WERI-Rb-1 (cell line): ENCODE results near the gene CTDNEP1.

Source experiments
- DNase-seq: peaks from one replicate; pipeline ENCODE4 v3.0.0-alpha.2; 2020
- H3K27ac ChIP-seq: fragments of 250-450 bp; sonication (Bioruptor Pico); 2 replicates; pipeline ENCODE4 v1.5.1; 2020; ENCODE audit warnings: mild to moderate bottlenecking, moderate library complexity
- H3K27me3 ChIP-seq: fragments of 250-450 bp; sonication (Bioruptor Pico); 2 replicates; pipeline ENCODE4 v1.5.1; 2021; ENCODE audit warnings: mild to moderate bottlenecking, low read depth, moderate library complexity; ENCODE audit not compliant: insufficient read depth, severe bottlenecking
- H3K36me3 ChIP-seq: fragments of 250-450 bp; sonication (Bioruptor Pico); 2 replicates; pipeline ENCODE4 v1.5.1; 2020; ENCODE audit warnings: mild to moderate bottlenecking, moderate library complexity
- H3K4me3 ChIP-seq: 2 replicates; pipeline ENCODE4 v1.5.1; 2011; ENCODE audit warnings: low read depth, mild to moderate bottlenecking, control low read depth, low read length
- H3K9me3 ChIP-seq: fragments of 250-450 bp; sonication (Bioruptor Pico); 2 replicates; pipeline ENCODE4 v1.5.1; 2021; ENCODE audit warnings: mild to moderate bottlenecking, moderate library complexity; ENCODE audit not compliant: severe bottlenecking
- CTCF ChIP-seq: IDR thresholded peaks from 2 replicates; pipeline ENCODE4 v1.5.1; 2011; ENCODE audit warnings: low read depth, mild to moderate bottlenecking, control low read depth, inconsistent platforms, low read length

Gene CTDNEP1

GRCh38 chr17:7259555-7259889, 8.0 kb upstream of the CTDNEP1 start:
- Histone ChIP-seq H3K4me3 (no peak overlapping the region), H3K27ac (no peak overlapping the region), H3K27me3 (no peaks in the 10 kb centered on the region), H3K9me3 (no peaks in the 10 kb centered on the region), H3K36me3 (peaks cover 52% of the 10 kb centered on the region)
- DNase-seq, result no peak
- no peak for TF ChIP-seq CTCF

DNA sequence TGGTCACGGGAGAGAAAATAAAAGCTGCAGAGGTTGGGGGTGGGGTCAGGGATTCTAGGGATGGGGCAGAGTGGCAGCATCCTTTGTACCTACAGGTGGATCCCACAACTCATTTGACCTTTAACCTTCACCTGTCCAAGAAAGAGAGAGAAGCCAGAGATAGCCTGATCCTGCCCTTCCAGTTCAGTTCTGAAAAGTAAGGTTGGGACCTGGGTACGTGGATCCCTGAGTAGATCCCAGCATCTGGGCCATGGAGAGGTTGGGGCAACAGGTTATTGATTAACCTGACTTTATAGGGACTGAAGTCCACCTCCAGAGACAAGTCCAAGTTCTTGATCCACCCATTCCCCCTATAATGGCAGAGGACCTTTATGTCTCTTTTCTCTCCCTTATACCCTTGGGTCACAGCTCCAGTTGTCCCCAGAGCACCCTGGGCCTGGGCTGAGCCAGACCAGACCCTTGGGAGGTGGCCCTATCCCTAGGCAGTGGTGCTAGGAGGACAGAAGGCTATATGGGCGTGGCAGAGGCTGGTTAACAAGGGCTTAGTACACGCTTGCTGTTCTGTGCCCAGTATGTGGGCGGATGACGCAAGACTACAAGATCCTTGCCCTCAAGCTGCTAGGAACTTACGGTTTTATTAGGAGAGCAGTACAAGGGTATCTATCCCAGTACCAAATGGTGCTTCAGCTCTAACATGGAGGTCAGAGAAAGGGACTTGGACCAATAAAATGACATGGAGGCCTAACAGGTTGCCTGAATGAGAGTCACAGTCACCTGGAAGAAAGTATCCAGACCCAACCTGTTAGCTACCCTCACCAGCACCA, 7.4 kb upstream of the CTDNEP1 start:
- no peak for DNase-seq

GRCh38 chr17:7256766-7257456, 5.4 kb upstream of the CTDNEP1 start:
- Histone ChIP-seq H3K36me3 (peaks cover 65% of the 10 kb centered on the region), H3K4me3 (no peak overlapping the region), H3K9me3 (no peaks in the 10 kb centered on the region), H3K27ac (no peak overlapping the region), H3K27me3 (no peaks in the 10 kb centered on the region)
- TF ChIP-seq CTCF, result no peak
- DNase-seq, result no peak

More for the DNA sequence above, 7.4 kb upstream of the CTDNEP1 start:
- Histone ChIP-seq H3K36me3 (peaks cover 58% of the 10 kb centered on the region), H3K27ac (no peak overlapping the region), H3K4me3 (no peak overlapping the region), H3K9me3 (no peaks in the 10 kb centered on the region), H3K27me3 (no peaks in the 10 kb centered on the region)
- TF ChIP-seq CTCF, result no peak

GRCh38 chr17:7254511-7254910, 3.0 kb upstream of the CTDNEP1 start:
- Histone ChIP-seq H3K27ac (no peak overlapping the region), H3K4me3 (no peak overlapping the region), H3K36me3 (peaks cover 63% of the 10 kb centered on the region), H3K27me3 (no peaks in the 10 kb centered on the region), H3K9me3 (no peaks in the 10 kb centered on the region)
- no peak for TF ChIP-seq CTCF
- no peak for DNase-seq

- TF ChIP-seq CTCF, result no peak
- H3K36me3 ChIP-seq, result peaks cover 52% of the 10 kb centered on the region
- H3K27me3 ChIP-seq, result no peaks in the 10 kb centered on the region
- no peak for DNase-seq
- peak overlapping the region; percentile 75 for H3K4me3 ChIP-seq
- no peaks in the 10 kb centered on the region for H3K9me3 ChIP-seq
- peak overlapping the region; percentile 98 for H3K27ac ChIP-seq
These were observed 1.5 kb upstream of the CTDNEP1 start for GRCh38 chr17:7253082-7253481.
